ENCODE results near the gene PTPN1. TPM values are rescaled to one million over a fixed set of nuclear protein-coding genes. Genes with fewer than 3 reads are reported as not detected.

Gene PTPN1
- total RNA-seq, 1 experiment from 2014 or later, result 65.2 TPM

- POLR2A ChIA-PET, result no interaction called here
- DNase-seq, result no peak
- Histone ChIP-seq H3K9me3 (no peaks in the 10 kb centered on the region), H3K27me3 (replicated peaks; ENCODE audit: control insufficient read depth, insufficient read depth, low read length) (no peaks in the 10 kb centered on the region), H3K36me3 (ENCODE audit: control insufficient read depth, insufficient read depth, low read length) (no peaks in the 10 kb centered on the region), H3K4me3 (ENCODE audit: low read depth, low read length) (no peak overlapping the region), H3K4me1 (no peaks in the 10 kb centered on the region)
- Mint-ChIP-seq H3K4me3 (ENCODE audit: unreplicated experiment) (no peak overlapping the region), H3K4me1 (ENCODE audit: low read depth, unreplicated experiment) (no peaks in the 10 kb centered on the region), H3K27me3 (ENCODE audit: insufficient read depth, unreplicated experiment) (no peaks in the 10 kb centered on the region), H3K36me3 (ENCODE audit: insufficient read depth, unreplicated experiment) (no peaks in the 10 kb centered on the region), H3K27ac (ENCODE audit: unreplicated experiment) (no peak overlapping the region), H3K9me3 (ENCODE audit: unreplicated experiment) (no peaks in the 10 kb centered on the region)
- no peak for TF ChIP-seq CTCF (IDR thresholded peaks at IDR 0.05; ENCODE audit: insufficient read depth in 1 of 2, low read depth in 1 of 2, low read length in 1 of 2, severe bottlenecking in 1 of 2, unreplicated experiment in 1 of 2)
- CTCF ChIA-PET, result interaction anchor here (0.6 kb wide), 1 partner anchor 52 kb away, joined by 3 read pairs; no protein-coding TSS in a partner anchor
- intact Hi-C loops (cut with micrococcal nuclease; ENCODE audit: unreplicated experiment), result no loop called here
- no TSS peak for BruUV-seq (replicated peaks)
Observed at GRCh38 chr20:50608750-50609104, 98.5 kb downstream of the PTPN1 start.

- no peaks in the 10 kb centered on the region for H3K9me3 Mint-ChIP-seq (ENCODE audit: unreplicated experiment)
- POLR2A ChIA-PET, result no interaction called here
Observed at GRCh38 chr20:50609438-50609989, 99.3 kb downstream of the PTPN1 start.

GRCh38 chr20:50610212-50610718 is 100.1 kb downstream of the PTPN1 start:
- Histone ChIP-seq H3K27me3 (replicated peaks; ENCODE audit: control insufficient read depth, insufficient read depth, low read length) (no peaks in the 10 kb centered on the region), H3K9me3 (no peaks in the 10 kb centered on the region), H3K4me3 (ENCODE audit: low read depth, low read length) (no peak overlapping the region), H3K36me3 (ENCODE audit: control insufficient read depth, insufficient read depth, low read length) (no peaks in the 10 kb centered on the region), H3K4me1 (no peaks in the 10 kb centered on the region)
- intact Hi-C loops (cut with micrococcal nuclease; ENCODE audit: unreplicated experiment), result no loop called here
- ChIA-PET CTCF (interaction anchor here (0.6 to 1.7 kb wide), 6 partner anchors 22 to 320 kb away, joined by 3 to 5 read pairs (median 4); partner anchors contain the start of gene BCAS4), POLR2A (no interaction called here)
- no peaks in the 10 kb centered on the region for H3K4me1 Mint-ChIP-seq (ENCODE audit: low read depth, unreplicated experiment)
- DNase-seq, result no peak
- BruUV-seq (replicated peaks), result no TSS peak
- no peaks in the 10 kb centered on the region for H3K27me3 Mint-ChIP-seq (ENCODE audit: insufficient read depth, unreplicated experiment)
- no peak overlapping the region for H3K4me3 Mint-ChIP-seq (ENCODE audit: unreplicated experiment)
- H3K36me3 Mint-ChIP-seq (ENCODE audit: insufficient read depth, unreplicated experiment), result no peaks in the 10 kb centered on the region
- TF ChIP-seq CTCF (IDR thresholded peaks at IDR 0.05; ENCODE audit: insufficient read depth in 1 of 2, low read depth in 1 of 2, low read length in 1 of 2, severe bottlenecking in 1 of 2, unreplicated experiment in 1 of 2), result peak; percentile 29 to 59
- no peak overlapping the region for H3K27ac Mint-ChIP-seq (ENCODE audit: unreplicated experiment)
- no peaks in the 10 kb centered on the region for H3K9me3 Mint-ChIP-seq (ENCODE audit: unreplicated experiment)

More at GRCh38 chr20:50609438-50609989, 99.3 kb downstream of the PTPN1 start:
- no peak for TF ChIP-seq CTCF (IDR thresholded peaks at IDR 0.05; ENCODE audit: insufficient read depth in 1 of 2, low read depth in 1 of 2, low read length in 1 of 2, severe bottlenecking in 1 of 2, unreplicated experiment in 1 of 2)
- Histone ChIP-seq H3K9me3 (no peaks in the 10 kb centered on the region), H3K27me3 (replicated peaks; ENCODE audit: control insufficient read depth, insufficient read depth, low read length) (no peaks in the 10 kb centered on the region), H3K4me1 (no peaks in the 10 kb centered on the region), H3K36me3 (ENCODE audit: control insufficient read depth, insufficient read depth, low read length) (no peaks in the 10 kb centered on the region), H3K4me3 (ENCODE audit: low read depth, low read length) (no peak overlapping the region)
- H3K27me3 Mint-ChIP-seq (ENCODE audit: insufficient read depth, unreplicated experiment), result no peaks in the 10 kb centered on the region
- no peak for DNase-seq
- no peaks in the 10 kb centered on the region for H3K4me1 Mint-ChIP-seq (ENCODE audit: low read depth, unreplicated experiment)
- H3K4me3 Mint-ChIP-seq (ENCODE audit: unreplicated experiment), result no peak overlapping the region
- no peaks in the 10 kb centered on the region for H3K36me3 Mint-ChIP-seq (ENCODE audit: insufficient read depth, unreplicated experiment)
- no peak overlapping the region for H3K27ac Mint-ChIP-seq (ENCODE audit: unreplicated experiment)
- intact Hi-C loops (cut with micrococcal nuclease; ENCODE audit: unreplicated experiment), result no loop called here
- BruUV-seq (replicated peaks), result no TSS peak
- CTCF ChIA-PET, result interaction anchor here (0.6 to 1.7 kb wide), 4 partner anchors 21 to 185 kb away, joined by 3 to 4 read pairs (median 4); partner anchors contain the start of gene BCAS4

All from Caco-2 (cell line).